Measurements from ENCODE around the gene TMEM138. TPM values are rescaled to one million over a fixed set of nuclear protein-coding genes. Genes with fewer than 3 reads are reported as not detected.

TMEM138 gene
- total RNA-seq, 1 experiment from 2014 or later, result 43.6 TPM

GRCh38 chr11:61340979-61341378, 21.2 kb upstream of the TMEM138 start:
- Histone ChIP-seq H3T11ph (ENCODE audit: low read length) (no peak overlapping the region), H2BK120ac (ENCODE audit: low read depth, low read length, poor library complexity, severe bottlenecking) (no peak overlapping the region), H2BK15ac (ENCODE audit: low read depth, low read length) (no peak overlapping the region), H3K27ac (ENCODE audit: insufficient read length, low read depth, low read length) (no peak overlapping the region), H3K18ac (ENCODE audit: insufficient read length, low read depth, low read length) (no peak overlapping the region), H3K4me2 (ENCODE audit: insufficient read depth, insufficient read length, low read length) (no peak overlapping the region), H3K79me2 (ENCODE audit: insufficient read depth, low read length) (no peaks in the 10 kb centered on the region), H2BK5ac (ENCODE audit: insufficient read length, low read length) (no peak overlapping the region), H2BK20ac (ENCODE audit: low read depth, low read length, poor library complexity, severe bottlenecking) (no peak overlapping the region), H4K8ac (replicated peaks; ENCODE audit: insufficient read length, low read depth, low read length) (no peak overlapping the region), H3K27me3 (ENCODE audit: insufficient read depth, low read length) (no peaks in the 10 kb centered on the region), H3K9me3 (ENCODE audit: control insufficient read depth, low read depth, low read length) (no peaks in the 10 kb centered on the region), H3K4me1 (ENCODE audit: insufficient read depth, low read length) (no peaks in the 10 kb centered on the region), H3K14ac (ENCODE audit: insufficient read depth, low read length) (no peak overlapping the region), H4K5ac (ENCODE audit: insufficient read length, low read depth, low read length) (no peak overlapping the region), H2BK12ac (ENCODE audit: insufficient read length, low read depth, low read length) (no peak overlapping the region), H2AK5ac (ENCODE audit: insufficient read length, low read length) (no peak overlapping the region), H3K56ac (ENCODE audit: insufficient read length, low read depth, low read length) (no peak overlapping the region), H3K9ac (ENCODE audit: extremely low read depth, insufficient read length, low read length) (no peak overlapping the region), H4K20me1 (ENCODE audit: control insufficient read depth, insufficient read depth, insufficient read length) (no peaks in the 10 kb centered on the region), H4K91ac (ENCODE audit: insufficient read length, low read depth, low read length) (no peak overlapping the region), H3K79me1 (ENCODE audit: insufficient read depth, low read depth, low read length, poor library complexity, severe bottlenecking) (no peaks in the 10 kb centered on the region), H3K4ac (ENCODE audit: low read depth, low read length) (no peak overlapping the region), H3K23me2 (ENCODE audit: insufficient read length, low read depth, low read length, poor library complexity, severe bottlenecking) (no peaks in the 10 kb centered on the region), H2AFZ (ENCODE audit: low read length) (no peak overlapping the region), H3K23ac (ENCODE audit: insufficient read length, low read depth, low read length) (no peak overlapping the region)
- H3K27ac Mint-ChIP-seq, result no peak overlapping the region
- no peaks in the 10 kb centered on the region; a peak in 1 of 5 replicates for H3K9me3 Mint-ChIP-seq
- TF ChIP-seq CTCF (conservative IDR thresholded peaks at IDR 0.05), result no peak
- no CpG with 5 or more reads among the region's 2 CpGs for WGBS (ENCODE audit: extremely low coverage, insufficient read length, low lambda C conversion rate)
- DNase-seq, result no peak
- no peak overlapping the region for H3K4me3 Mint-ChIP-seq
- peaks cover 1 to 5% of the 10 kb centered on the region in 2 experiments for H3K4me1 Mint-ChIP-seq
- H3K36me3 Mint-ChIP-seq (ENCODE audit: insufficient read depth in 1 of 3, low read depth in 3 of 3), result peaks cover 4 to 44% (median 38%) of the 10 kb centered on the region in 3 experiments
- H3K27me3 Mint-ChIP-seq (ENCODE audit: low read depth), result no peaks in the 10 kb centered on the region
